ENCODE results near the gene RGS9. TPM values are rescaled to one million over a fixed set of nuclear protein-coding genes. Genes with fewer than 3 reads are reported as not detected.

The RGS9 gene
- total RNA-seq, 1 donor from 2014 or later = 8.7 TPM

- Histone ChIP-seq H3K27ac (no peak overlapping the region), H3K27me3 (no peaks in the 10 kb centered on the region), H3K36me3 (no peaks in the 10 kb centered on the region), H3K9me3 (no peaks in the 10 kb centered on the region), H3K4me3 (no peak overlapping the region), H3K4me1 (peaks cover 23% of the 10 kb centered on the region)
- intact Hi-C loops (cut with DNase I) = loop anchor here (10.0 kb wide), 1 partner anchor 935 kb away; no protein-coding TSS in a partner anchor
- TF ChIP-seq, protein P1, sequence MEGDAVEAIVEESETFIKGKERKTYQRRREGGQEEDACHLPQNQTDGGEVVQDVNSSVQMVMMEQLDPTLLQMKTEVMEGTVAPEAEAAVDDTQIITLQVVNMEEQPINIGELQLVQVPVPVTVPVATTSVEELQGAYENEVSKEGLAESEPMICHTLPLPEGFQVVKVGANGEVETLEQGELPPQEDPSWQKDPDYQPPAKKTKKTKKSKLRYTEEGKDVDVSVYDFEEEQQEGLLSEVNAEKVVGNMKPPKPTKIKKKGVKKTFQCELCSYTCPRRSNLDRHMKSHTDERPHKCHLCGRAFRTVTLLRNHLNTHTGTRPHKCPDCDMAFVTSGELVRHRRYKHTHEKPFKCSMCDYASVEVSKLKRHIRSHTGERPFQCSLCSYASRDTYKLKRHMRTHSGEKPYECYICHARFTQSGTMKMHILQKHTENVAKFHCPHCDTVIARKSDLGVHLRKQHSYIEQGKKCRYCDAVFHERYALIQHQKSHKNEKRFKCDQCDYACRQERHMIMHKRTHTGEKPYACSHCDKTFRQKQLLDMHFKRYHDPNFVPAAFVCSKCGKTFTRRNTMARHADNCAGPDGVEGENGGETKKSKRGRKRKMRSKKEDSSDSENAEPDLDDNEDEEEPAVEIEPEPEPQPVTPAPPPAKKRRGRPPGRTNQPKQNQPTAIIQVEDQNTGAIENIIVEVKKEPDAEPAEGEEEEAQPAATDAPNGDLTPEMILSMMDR (IDR thresholded peaks at IDR 0.05) = no peak
- DNase-seq = no peak
- ATAC-seq = no peak
Measured at GRCh38 chr17:65230040-65230439, 92.9 kb downstream of the RGS9 start.

DNA sequence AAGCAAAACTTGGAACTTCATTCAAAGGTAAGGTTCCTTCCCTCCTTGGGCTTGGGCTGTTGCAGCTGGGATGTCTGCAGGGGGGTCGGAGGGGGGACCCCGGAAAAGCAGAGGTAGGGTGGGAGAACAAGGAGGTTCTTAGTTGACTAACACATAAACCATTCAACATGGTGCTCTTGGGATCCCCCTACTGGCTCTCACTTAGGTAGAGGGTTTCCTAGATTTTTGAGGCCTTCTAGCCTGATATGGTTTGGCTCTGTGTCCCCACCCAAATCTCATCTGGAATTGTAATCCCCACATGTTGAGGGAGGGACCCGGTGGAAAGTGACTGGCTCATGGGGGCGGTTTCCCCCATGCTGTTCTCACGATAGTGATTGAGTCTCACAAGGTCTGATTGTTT, 93.9 kb downstream of the RGS9 start:
- Histone ChIP-seq H3K4me3 (no peak overlapping the region), H3K4me1 (peaks cover 23% of the 10 kb centered on the region), H3K27me3 (no peaks in the 10 kb centered on the region), H3K36me3 (no peaks in the 10 kb centered on the region), H3K27ac (no peak overlapping the region), H3K9me3 (no peaks in the 10 kb centered on the region)
- ATAC-seq (no peak), DNase-seq (no peak)
- intact Hi-C loops (cut with DNase I) = loop anchor here (10.0 kb wide), 1 partner anchor 934 kb away; no protein-coding TSS in a partner anchor
- TF ChIP-seq, protein P1 (IDR thresholded peaks at IDR 0.05) = no peak

DNA sequence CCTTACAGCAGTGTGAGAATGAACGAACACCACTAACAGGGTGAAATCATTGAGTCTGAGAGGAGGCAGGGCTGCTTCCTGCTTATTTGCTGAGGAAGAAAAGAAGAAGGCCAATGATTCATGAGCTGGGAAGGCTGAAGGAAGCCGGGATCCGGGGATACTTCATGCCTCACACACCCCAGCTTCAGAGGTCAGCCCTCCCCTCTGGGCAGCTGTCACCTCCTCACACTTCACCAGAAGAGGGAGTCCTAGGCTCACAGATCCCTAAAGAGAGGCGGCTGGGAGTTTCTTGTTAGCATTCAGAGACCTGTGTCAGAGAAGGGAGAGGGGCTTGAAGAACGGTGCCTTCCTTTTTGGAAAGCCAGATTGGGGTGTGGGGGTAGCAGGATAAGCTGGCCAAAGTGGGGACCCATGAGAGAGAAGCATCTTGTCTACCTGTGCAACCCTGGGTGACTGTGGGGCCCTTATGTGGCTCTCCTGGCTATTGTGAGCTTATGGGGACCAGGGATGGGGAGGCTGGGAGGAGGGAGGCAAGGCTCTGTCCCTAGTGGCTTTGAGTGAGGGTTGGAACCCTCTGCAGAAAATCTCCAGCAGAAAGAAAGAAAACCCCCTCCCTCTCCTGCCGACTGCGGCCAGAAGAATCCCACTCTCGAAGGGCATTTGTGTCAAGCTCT, 94.6 kb downstream of the RGS9 start:
- H3K36me3 ChIP-seq = no peaks in the 10 kb centered on the region
- no peak overlapping the region for H3K4me3 ChIP-seq
- peak; percentile 86 for ATAC-seq
- intact Hi-C loops (cut with DNase I) = loop anchor here (10.0 kb wide), 1 partner anchor 933 kb away; no protein-coding TSS in a partner anchor
- no peaks in the 10 kb centered on the region for H3K27me3 ChIP-seq
- DNase-seq = peak; percentile 68
- H3K27ac ChIP-seq = no peak overlapping the region
- H3K4me1 ChIP-seq = peaks cover 23% of the 10 kb centered on the region
- no peaks in the 10 kb centered on the region for H3K9me3 ChIP-seq
- TF ChIP-seq, protein P1 (IDR thresholded peaks at IDR 0.05) = peak; percentile 65

- intact Hi-C loops (cut with DNase I) = loop anchor here (10.0 kb wide), 1 partner anchor 930 kb away; no protein-coding TSS in a partner anchor
- Histone ChIP-seq H3K9me3 (no peaks in the 10 kb centered on the region), H3K27ac (no peak overlapping the region), H3K4me3 (no peak overlapping the region), H3K27me3 (no peaks in the 10 kb centered on the region), H3K4me1 (peaks cover 6% of the 10 kb centered on the region), H3K36me3 (no peaks in the 10 kb centered on the region)
- ATAC-seq = no peak
- TF ChIP-seq, protein P1 (IDR thresholded peaks at IDR 0.05) = no peak
- no peak for DNase-seq
Measured at GRCh38 chr17:65235284-65235683, 98.1 kb downstream of the RGS9 start.

GRCh38 chr17:65236321-65236720, 99.2 kb downstream of the RGS9 start:
- intact Hi-C loops (cut with DNase I) = loop anchor here (10.0 kb wide), 1 partner anchor 928 kb away; no protein-coding TSS in a partner anchor
- Histone ChIP-seq H3K36me3 (no peaks in the 10 kb centered on the region), H3K4me3 (no peak overlapping the region), H3K27ac (no peak overlapping the region), H3K4me1 (peaks cover 6% of the 10 kb centered on the region), H3K27me3 (no peaks in the 10 kb centered on the region), H3K9me3 (no peaks in the 10 kb centered on the region)
- ATAC-seq = no peak
- TF ChIP-seq, protein P1 (IDR thresholded peaks at IDR 0.05) = no peak
- no peak for DNase-seq
